OCI-LY1 (cell line): Measurements from ENCODE around the gene PSME4.

Experiments
- EZH2 ChIP-seq: fragments of 200-600 bp; sonication (generic), shearing (Covaris generic); IDR thresholded peaks from 2 replicates; pipeline ENCODE4 v1.8.0; 2017; ENCODE audit warnings: borderline replicate concordance, mixed run types, mild to moderate bottlenecking, antibody characterized with exemption, low read length, moderate library complexity, mixed read lengths
- TF ChIP-seq, protein P1 (sequence below): fragments of 200-600 bp; sonication (generic), shearing (Covaris generic); IDR thresholded peaks from 2 replicates; pipeline ENCODE4 v1.5.1; 2017; ENCODE audit warnings: mild to moderate bottlenecking, antibody characterized with exemption, low read length, moderate library complexity, mixed read lengths

DNA sequence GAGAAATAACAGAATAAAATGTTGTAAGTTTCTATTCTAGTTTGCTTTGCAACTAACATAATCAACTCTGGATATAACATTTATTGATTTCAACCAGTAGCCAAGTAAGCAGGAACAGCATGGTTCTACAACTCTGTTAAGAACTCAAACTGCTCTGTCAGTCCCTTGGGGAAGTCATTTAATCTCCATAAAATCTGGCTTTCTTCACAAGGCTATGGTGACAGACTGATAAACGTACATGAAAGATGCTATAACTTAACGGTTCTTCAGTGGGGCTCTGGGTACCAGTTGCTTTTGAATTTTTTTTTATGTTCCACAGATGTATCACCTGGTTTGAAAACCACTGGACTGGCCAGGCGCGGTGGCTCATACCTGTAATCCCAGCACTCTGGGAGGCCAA, 10.3 kb downstream of the PSME4 start:
- TF ChIP-seq, protein P1, sequence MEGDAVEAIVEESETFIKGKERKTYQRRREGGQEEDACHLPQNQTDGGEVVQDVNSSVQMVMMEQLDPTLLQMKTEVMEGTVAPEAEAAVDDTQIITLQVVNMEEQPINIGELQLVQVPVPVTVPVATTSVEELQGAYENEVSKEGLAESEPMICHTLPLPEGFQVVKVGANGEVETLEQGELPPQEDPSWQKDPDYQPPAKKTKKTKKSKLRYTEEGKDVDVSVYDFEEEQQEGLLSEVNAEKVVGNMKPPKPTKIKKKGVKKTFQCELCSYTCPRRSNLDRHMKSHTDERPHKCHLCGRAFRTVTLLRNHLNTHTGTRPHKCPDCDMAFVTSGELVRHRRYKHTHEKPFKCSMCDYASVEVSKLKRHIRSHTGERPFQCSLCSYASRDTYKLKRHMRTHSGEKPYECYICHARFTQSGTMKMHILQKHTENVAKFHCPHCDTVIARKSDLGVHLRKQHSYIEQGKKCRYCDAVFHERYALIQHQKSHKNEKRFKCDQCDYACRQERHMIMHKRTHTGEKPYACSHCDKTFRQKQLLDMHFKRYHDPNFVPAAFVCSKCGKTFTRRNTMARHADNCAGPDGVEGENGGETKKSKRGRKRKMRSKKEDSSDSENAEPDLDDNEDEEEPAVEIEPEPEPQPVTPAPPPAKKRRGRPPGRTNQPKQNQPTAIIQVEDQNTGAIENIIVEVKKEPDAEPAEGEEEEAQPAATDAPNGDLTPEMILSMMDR = no peak
- no peak for TF ChIP-seq EZH2
